ENCODE data around the gene SMARCD3.

SMARCD3 gene

DNA sequence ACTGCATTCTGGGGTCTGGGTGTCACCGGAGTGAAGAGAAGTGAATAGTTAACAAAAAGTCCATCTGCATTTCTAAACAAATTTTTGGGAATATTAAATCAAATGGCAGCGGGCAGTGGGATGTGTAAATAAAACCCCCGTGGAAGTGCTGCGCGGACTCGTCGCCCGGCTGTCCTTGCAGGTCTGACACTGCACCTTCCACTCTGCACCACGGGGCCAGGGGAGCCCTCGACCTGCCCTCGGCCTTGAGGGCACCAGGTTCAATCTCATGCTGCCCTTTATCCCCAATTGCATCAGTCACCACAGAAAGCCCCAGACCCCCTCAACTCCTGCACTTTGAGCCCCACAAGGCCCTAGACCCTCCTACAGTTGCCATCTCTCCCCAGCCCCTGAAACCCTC, 6.4 kb upstream of the SMARCD3 start:
- Histone ChIP-seq H3K4me3 (ENCODE audit: low read depth, low read length, poor library complexity, severe bottlenecking) (no peak overlapping the region), H3K4me2 (ENCODE audit: low read length) (no peak overlapping the region), H3K9ac (ENCODE audit: low read length) (no peak overlapping the region), H3K4me1 (ENCODE audit: insufficient read depth, low read length, severe bottlenecking) (no peaks in the 10 kb centered on the region), H2AFZ (ENCODE audit: low read length) (no peak overlapping the region), H3K79me2 (ENCODE audit: insufficient read depth, low read length) (no peaks in the 10 kb centered on the region), H3F3A (ENCODE audit: insufficient read depth, low read length) (no peaks in the 10 kb centered on the region), H3K9me2 (ENCODE audit: low read depth, low read length) (no peaks in the 10 kb centered on the region), H3K36me3 (ENCODE audit: insufficient read depth, low read length) (no peaks in the 10 kb centered on the region), H4K20me1 (ENCODE audit: insufficient read depth, low read length) (no peaks in the 10 kb centered on the region), H3K9me3 (ENCODE audit: low read length) (no peaks in the 10 kb centered on the region), H3K27ac (ENCODE audit: low read depth, low read length, poor library complexity, severe bottlenecking) (no peak overlapping the region), H3K27me3 (ENCODE audit: insufficient read depth, low read length) (peaks cover 19% of the 10 kb centered on the region)
- TF ChIP-seq, protein P1, sequence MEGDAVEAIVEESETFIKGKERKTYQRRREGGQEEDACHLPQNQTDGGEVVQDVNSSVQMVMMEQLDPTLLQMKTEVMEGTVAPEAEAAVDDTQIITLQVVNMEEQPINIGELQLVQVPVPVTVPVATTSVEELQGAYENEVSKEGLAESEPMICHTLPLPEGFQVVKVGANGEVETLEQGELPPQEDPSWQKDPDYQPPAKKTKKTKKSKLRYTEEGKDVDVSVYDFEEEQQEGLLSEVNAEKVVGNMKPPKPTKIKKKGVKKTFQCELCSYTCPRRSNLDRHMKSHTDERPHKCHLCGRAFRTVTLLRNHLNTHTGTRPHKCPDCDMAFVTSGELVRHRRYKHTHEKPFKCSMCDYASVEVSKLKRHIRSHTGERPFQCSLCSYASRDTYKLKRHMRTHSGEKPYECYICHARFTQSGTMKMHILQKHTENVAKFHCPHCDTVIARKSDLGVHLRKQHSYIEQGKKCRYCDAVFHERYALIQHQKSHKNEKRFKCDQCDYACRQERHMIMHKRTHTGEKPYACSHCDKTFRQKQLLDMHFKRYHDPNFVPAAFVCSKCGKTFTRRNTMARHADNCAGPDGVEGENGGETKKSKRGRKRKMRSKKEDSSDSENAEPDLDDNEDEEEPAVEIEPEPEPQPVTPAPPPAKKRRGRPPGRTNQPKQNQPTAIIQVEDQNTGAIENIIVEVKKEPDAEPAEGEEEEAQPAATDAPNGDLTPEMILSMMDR (IDR thresholded peaks at IDR 0.05; ENCODE audit: low read length): no peak
- no peak for TF ChIP-seq EZH2 (IDR thresholded peaks at IDR 0.05; ENCODE audit: borderline replicate concordance, low read length)

GRCh38 chr7:151254316-151254715, 5.8 kb upstream of the SMARCD3 start:
- no peaks in the 10 kb centered on the region for H3F3A ChIP-seq (ENCODE audit: insufficient read depth, low read length)
- H2AFZ ChIP-seq (ENCODE audit: low read length): no peak overlapping the region
- H3K27ac ChIP-seq (ENCODE audit: low read depth, low read length, poor library complexity, severe bottlenecking): no peak overlapping the region
- no peaks in the 10 kb centered on the region for H3K79me2 ChIP-seq (ENCODE audit: insufficient read depth, low read length)
- no peak for TF ChIP-seq EZH2 (IDR thresholded peaks at IDR 0.05; ENCODE audit: borderline replicate concordance, low read length)
- TF ChIP-seq, protein P1 (IDR thresholded peaks at IDR 0.05; ENCODE audit: low read length): no peak
- no peaks in the 10 kb centered on the region for H3K36me3 ChIP-seq (ENCODE audit: insufficient read depth, low read length)
- no peak overlapping the region for H3K9ac ChIP-seq (ENCODE audit: low read length)
- H3K4me2 ChIP-seq (ENCODE audit: low read length): no peak overlapping the region
- peaks cover 2% of the 10 kb centered on the region for H3K4me1 ChIP-seq (ENCODE audit: insufficient read depth, low read length, severe bottlenecking)
- no peaks in the 10 kb centered on the region for H3K9me3 ChIP-seq (ENCODE audit: low read length)
- no peak overlapping the region for H3K4me3 ChIP-seq (ENCODE audit: low read depth, low read length, poor library complexity, severe bottlenecking)
- H3K9me2 ChIP-seq (ENCODE audit: low read depth, low read length): no peaks in the 10 kb centered on the region
- H4K20me1 ChIP-seq (ENCODE audit: insufficient read depth, low read length): no peaks in the 10 kb centered on the region
- peaks cover 22% of the 10 kb centered on the region for H3K27me3 ChIP-seq (ENCODE audit: insufficient read depth, low read length)

- Histone ChIP-seq H3K27me3 (ENCODE audit: insufficient read depth, low read length) (peaks cover 22% of the 10 kb centered on the region), H3K9me2 (ENCODE audit: low read depth, low read length) (no peaks in the 10 kb centered on the region), H3K4me2 (ENCODE audit: low read length) (no peak overlapping the region), H4K20me1 (ENCODE audit: insufficient read depth, low read length) (no peaks in the 10 kb centered on the region), H3F3A (ENCODE audit: insufficient read depth, low read length) (no peaks in the 10 kb centered on the region), H3K4me3 (ENCODE audit: low read depth, low read length, poor library complexity, severe bottlenecking) (no peak overlapping the region), H3K27ac (ENCODE audit: low read depth, low read length, poor library complexity, severe bottlenecking) (no peak overlapping the region), H3K79me2 (ENCODE audit: insufficient read depth, low read length) (no peaks in the 10 kb centered on the region), H3K9me3 (ENCODE audit: low read length) (no peaks in the 10 kb centered on the region), H3K4me1 (ENCODE audit: insufficient read depth, low read length, severe bottlenecking) (peaks cover 11% of the 10 kb centered on the region), H2AFZ (ENCODE audit: low read length) (no peak overlapping the region), H3K36me3 (ENCODE audit: insufficient read depth, low read length) (no peaks in the 10 kb centered on the region), H3K9ac (ENCODE audit: low read length) (no peak overlapping the region)
- 0 out of 2 replicates have a peak, but pooled peaks have one; percentile 19 for TF ChIP-seq EZH2 (IDR thresholded peaks at IDR 0.05; ENCODE audit: borderline replicate concordance, low read length)
- TF ChIP-seq, protein P1 (IDR thresholded peaks at IDR 0.05; ENCODE audit: low read length): no peak
Measured at GRCh38 chr7:151252961-151253711, 4.6 kb upstream of the SMARCD3 start.
